ENCODE data around the gene RERE.
"Not testable (repeated sequence)": the region's sequence is repeated elsewhere in the genome, so short reads cannot be mapped to it uniquely, and the experiment has no call there.

RERE gene

GRCh38 chr1:8712413-8713231 is 104.8 kb downstream of the RERE start:
- DNase-seq, result no peak

- no peak for DNase-seq
These were observed 105.5 kb downstream of the RERE start for GRCh38 chr1:8711873-8712412.

- no peak for DNase-seq
These were observed 106.3 kb downstream of the RERE start for GRCh38 chr1:8711151-8711550.

GRCh38 chr1:8708259-8708658 is 109.2 kb downstream of the RERE start:
- DNase-seq, result no peak

DNA sequence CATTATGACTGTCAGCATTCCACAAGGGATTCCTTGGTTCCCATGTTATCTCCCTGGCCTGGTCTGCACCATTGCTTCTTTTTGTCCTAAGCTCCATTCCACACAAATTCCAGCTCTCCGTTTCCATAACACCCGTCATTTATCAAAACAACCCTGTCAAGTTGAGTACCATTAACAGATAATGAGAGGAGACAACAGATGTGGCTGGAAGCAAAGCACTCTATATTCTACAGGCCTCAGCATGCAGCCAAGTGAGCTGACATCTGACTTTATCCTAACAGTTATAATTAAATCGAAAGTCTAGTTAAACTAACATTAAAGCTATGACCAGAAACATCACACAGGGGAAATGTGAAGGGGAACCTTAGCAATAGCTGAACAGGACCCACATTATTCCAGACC is 110.4 kb downstream of the RERE start:
- DNase-seq, result no peak

- no peak for DNase-seq
These were observed 111.1 kb downstream of the RERE start for GRCh38 chr1:8706291-8706690.

GRCh38 chr1:8704866-8705506 is 112.5 kb downstream of the RERE start:
- DNase-seq, result no peak

DNA sequence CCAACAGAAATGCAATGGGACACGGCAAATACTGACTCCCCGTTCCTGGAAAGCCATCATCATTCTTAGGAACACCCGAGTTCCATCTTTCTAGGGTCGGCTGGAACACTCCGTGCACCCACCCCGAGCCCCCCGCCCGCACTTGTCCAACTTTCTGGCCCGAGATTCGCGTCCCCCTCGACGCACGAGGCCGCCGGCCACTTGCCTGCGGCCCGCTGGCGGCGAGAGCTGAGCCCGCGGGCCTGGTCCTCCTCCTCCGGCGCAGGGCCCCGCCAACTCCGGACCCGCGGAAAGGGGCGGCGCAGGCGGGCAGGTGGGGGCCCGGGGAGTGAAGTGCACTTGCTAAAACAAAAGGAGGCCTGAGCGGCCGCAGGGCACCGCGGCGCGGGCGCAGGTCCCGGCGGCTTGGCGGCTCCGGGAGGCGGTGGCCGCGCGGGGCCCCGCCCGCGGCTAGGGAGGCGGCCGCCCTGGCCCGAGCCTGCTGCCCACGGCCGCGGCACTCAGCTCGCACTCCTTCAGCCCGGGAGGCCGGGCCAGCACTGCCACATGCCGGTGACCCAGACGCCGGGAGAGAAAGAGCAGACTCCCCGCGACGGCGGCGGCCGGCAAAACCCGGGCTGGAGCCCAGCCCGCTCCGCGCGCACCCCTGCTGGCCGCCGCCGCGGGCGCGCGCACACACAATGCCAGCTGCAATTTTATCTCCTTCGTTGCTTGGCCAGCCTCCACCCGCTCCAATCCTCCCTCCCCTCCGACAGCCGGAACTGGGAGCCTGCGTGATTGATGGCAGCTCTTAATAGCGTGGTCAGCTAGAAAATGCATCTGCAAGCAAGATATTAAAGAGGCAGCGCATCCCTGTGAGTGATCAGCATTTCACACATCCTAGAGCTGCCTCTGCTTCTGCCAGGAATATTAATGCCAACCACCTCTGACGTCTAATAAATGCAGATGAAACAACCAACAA is 114.3 kb downstream of the RERE start:
- no peak for DNase-seq

- DNase-seq, result no peak
These were observed 115.0 kb downstream of the RERE start for GRCh38 chr1:8702472-8702849.

DNA sequence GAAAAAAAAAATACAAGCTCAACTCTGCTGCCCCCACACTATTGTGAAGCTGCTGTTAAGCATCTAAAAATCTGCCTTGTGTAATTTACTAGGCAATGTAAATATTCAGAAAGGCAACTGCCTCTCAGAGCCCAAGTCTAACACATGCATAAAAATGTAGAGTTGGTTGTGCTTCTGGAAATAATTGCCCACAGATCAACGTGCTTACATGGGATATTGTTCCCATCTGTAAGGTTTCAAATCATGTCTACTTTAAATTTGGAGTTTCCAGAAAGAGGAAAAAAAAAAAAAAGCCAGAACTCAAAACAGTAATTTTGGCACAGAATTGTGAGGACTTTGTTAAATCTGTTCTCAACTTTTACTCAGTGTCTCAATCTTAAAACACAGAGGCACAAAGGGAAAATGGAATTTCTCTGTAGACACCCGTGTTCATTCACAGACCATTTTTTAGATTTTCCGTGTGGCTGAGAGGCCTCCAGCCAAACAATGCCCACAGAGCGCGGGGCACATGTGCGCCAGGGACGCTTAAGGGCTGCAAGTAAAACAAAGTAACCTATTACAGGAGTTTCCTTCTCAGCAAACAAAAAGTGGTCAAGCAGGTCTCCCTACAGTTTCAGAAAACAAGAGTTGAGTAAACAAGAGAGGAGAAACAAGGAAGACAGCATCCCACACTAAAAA is 115.5 kb downstream of the RERE start:
- no peak for DNase-seq

GRCh38 chr1:8699679-8700078 is 117.8 kb downstream of the RERE start:
- no peak for DNase-seq

- no peak for DNase-seq
These were observed 118.4 kb downstream of the RERE start for GRCh38 chr1:8698937-8699447.

GRCh38 chr1:8698012-8698630 is 119.3 kb downstream of the RERE start:
- no peak for DNase-seq

DNA sequence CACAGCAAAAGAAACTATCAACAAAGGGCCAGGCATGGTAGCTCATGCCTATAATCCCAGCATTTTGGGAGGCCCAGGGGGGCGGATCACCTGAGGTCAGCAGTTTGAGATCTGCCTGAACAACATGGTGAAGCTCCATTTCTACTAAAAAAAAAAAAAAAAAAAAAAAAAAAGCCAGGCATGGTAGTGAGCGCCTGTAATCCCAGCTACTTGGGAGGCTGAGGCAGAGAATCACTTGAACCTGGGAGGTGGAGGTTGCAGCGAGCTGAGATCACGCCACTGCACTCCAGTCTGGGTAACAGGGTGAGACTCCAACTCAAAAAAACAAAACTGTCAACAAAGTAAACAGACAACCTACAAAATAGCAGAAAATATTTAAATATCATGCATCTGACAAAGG is 122.0 kb downstream of the RERE start:
- DNase-seq, result not testable (repeated sequence)

DNA sequence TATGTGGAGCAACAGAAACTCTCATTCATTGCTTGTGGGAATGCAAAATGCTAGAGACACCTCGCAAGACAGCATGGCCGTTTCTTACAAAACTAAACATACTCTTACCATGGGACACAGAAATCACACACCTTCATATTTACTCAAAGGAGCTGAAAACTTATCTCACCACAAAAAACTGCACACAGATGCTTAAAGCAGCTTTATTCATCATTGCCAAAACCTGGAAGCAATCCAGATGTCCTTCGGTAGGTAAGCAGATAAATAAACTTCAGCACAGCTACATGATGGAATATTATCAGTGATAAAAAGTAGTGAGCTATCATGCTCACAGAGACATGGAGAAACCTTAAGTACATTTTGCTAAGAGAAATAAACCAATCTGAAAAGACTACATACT is 124.3 kb downstream of the RERE start:
- DNase-seq, result no peak

- DNase-seq, result no peak
These were observed 125.8 kb downstream of the RERE start for GRCh38 chr1:8691662-8692061.

- no peak for DNase-seq
These were observed 127.3 kb downstream of the RERE start for GRCh38 chr1:8690253-8690525.

DNA sequence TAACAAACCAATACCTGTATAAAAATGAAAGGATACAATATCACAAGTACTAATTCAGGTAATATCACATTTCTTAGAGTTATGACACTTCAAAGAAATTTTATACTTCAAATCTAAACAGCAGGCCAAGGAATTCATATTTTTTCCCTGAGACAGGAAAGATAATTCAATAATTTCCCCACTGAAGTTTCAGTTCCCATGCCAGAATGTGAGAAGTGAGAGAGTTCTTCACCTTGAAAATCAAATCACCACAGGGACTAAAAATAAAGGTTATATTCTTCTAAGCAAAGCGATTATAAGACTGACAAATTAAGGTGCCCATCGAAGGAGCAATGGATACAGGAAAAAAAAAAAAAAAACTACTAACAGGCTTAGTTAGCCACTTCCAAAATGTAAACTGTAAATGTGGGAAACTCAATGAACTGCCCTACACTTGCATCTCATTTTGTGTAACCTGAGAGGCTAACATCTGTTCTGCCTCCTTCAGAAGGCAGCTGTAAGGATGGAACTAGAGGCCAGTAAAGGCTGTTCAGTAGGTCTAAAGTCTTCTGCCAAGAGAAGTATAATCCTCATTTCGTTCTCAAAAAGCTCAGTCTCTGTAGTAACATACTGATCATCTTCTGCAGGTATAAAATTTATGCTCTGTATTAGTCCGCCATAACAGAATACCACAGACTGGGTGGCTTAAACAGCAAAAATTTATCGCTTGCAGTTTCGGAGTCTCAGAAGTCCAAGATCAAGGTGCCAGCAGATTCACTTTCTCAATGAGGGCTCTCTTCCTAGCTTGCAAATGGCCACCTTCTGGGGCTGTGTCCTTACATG is 127.8 kb downstream of the RERE start:
- no peak for DNase-seq

GRCh38 chr1:8687538-8687937 is 129.9 kb downstream of the RERE start:
- DNase-seq, result no peak

GRCh38 chr1:8687039-8687438 is 130.4 kb downstream of the RERE start:
- no peak for DNase-seq

DNA sequence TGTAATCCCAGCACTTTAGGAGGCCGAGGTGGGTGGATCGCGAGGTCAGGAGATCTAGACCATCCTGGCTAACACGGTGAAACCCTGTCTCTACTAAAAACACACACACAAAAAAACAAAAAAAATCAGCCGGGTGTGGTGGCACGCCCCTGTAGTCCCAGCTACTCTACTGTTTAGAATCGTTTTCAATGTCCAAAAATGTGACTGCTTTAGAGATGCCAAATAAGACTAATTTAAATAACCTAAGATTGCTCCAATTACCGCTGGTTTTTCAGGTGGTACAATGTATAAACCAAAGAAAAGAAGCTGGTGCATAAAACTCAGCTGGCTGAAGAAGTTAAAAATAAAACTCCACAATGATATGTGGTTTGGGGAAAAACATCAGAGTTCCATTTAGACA is 132.0 kb downstream of the RERE start:
- DNase-seq, result no peak

Data from NCI-H2107 (cell line).